HG02970 (cell line): Measurements from ENCODE around the gene USP34.
"Not testable (repeated sequence)": the region's sequence is repeated elsewhere in the genome, so short reads cannot be mapped to it uniquely, and the experiment has no call there.

Source experiments
- ATAC-seq: cut with Tn5 transposase; IDR thresholded peaks from one replicate; pipeline ENCODE4 v1.9.1; 2021; ENCODE audit warnings: mild to moderate bottlenecking, moderate library complexity, moderate number of reproducible peaks; ENCODE audit not compliant: unreplicated experiment, low FRiP score

USP34 gene

GRCh38 chr2:61470965-61471904 lies at the start of gene USP34:
USP34 (minus strand) TSS chr2:61471087; CDS start chr2:61470692, 395 bp downstream.
- peak; percentile 60 for ATAC-seq

DNA sequence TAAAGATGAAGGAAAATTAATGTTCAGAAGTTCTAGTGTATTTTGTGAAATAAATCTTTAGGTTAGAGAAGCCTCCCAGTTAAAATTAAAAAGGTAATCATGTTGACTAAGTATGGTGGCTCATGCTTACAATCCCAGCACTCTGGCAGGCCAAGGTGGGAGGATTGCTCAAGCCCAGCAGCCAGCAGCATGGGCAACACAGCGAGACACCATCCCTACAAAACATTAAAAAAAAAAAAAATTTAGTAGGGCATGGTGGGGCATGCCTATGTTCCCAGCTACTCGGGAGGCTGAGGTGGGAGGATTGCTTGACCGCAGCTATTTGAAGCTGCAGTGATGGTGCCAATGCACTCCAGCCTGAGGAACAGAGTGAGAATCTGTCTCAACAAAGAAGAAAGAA lies 49.4 kb upstream of the USP34 start:
- no peak for ATAC-seq

DNA sequence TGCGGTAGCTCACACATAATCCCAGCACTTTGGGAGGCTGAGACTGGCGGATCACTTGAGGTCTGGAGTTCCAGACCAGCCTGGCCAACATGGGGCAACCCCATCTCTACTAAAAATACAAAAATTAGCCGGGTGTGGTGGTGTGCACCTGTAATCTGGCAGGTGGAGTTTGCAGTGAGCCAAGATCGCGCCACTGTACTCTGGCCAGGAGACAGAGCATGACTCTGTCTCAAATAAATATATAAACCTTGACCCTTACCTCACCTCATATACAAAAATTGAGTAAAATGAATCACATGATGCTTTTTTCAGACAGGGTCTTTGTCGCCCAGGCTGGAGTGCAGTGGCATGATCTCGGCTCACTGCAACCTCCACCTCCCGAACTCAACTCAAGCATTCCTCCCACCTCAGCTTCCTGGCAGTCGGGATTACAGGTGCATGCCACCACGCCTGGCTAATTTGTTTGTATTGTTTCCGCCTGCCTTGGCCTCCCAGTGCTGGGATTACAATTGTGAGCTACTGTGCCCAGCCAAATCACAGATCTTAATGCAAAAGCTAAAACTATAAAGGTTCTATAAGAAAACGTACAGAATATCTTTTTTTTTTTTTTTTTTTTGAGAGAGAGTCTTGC lies 42.0 kb upstream of the USP34 start:
- no peak for ATAC-seq

GRCh38 chr2:61510674-61511671 lies 40.1 kb upstream of the USP34 start:
- ATAC-seq = no peak

DNA sequence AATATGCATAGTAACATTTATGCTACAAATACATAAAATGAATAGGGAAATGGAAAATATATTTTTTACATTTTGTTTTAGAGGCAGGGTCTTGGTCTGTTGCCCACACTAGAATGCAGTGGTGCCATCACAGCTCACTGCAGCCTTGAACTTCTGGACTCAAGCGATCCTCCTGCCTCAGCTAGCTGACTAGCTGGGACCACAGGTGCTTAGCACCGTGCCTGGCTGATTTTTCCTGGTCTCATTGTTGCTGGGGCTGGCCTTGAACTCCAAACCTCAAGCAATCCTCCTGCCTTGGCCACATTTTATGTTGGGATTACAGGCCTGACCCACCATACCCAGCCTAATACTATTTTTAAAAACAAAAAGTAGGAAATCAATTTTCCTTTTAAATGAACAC lies 34.1 kb upstream of the USP34 start:
- ATAC-seq = no peak

DNA sequence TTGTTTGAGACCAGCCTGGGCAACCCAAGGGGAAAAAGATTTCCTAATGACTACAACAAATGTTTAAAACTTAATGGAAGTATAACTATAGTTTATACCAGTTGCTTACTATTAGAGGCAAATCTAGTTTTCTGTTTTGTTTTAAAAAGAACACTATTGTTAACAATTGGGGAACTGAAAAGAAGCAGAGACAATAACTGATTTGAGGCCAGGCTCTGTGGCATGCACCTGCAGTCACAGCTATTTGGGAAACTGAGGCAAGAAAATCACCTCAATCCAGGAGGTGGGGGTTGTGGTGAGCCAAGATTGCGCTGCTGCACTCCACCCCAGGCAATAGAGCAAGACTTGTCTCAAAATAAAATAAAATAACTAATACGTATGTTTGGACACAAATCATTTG lies 28.2 kb upstream of the USP34 start:
- ATAC-seq = no peak

DNA sequence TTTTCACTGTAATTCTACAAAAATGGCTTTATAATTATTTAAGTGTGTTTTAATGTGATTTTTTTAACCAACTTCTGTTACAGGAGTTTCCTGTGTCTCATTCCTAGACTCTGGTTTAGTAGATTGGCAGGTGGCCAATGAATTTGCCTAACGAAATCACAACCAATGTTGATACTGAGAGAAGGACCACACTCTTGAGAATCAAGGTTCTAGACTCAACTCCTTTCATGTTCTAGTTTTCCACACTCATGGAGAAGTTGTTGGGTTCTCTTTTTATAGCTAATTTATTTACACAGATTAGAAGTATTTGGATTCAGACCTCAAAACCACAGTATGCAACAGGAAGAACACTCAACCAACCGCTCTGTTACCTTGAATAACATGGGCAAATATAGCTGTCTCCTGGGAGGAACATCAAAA lies 22.6 kb upstream of the USP34 start:
- no peak for ATAC-seq

GRCh38 chr2:61492476-61492875 lies 21.6 kb upstream of the USP34 start:
- no peak for ATAC-seq

DNA sequence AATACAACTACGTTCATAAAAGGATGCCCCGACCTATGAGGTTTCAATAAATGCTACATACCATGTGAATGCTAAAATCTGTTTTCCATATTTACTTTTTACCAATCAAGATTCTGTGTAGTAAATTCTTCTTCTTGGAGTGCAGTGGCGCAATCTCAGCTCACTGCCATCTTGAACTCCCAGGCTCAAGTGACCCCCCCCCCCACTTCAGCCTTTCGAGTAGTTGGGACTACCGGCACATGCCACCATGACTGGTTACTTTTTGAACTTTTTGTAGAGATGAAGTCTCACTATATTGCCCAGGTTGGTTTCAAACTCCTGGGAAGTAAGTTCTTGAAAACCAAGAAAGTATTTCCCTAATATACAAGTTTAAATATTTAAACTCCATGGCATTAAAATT lies 14.4 kb upstream of the USP34 start:
- ATAC-seq = no peak

- no peak for ATAC-seq
Observed at GRCh38 chr2:61478086-61478485, 7.2 kb upstream of the USP34 start.

GRCh38 chr2:61476929-61477589 lies 6.2 kb upstream of the USP34 start:
- not testable (repeated sequence) for ATAC-seq

DNA sequence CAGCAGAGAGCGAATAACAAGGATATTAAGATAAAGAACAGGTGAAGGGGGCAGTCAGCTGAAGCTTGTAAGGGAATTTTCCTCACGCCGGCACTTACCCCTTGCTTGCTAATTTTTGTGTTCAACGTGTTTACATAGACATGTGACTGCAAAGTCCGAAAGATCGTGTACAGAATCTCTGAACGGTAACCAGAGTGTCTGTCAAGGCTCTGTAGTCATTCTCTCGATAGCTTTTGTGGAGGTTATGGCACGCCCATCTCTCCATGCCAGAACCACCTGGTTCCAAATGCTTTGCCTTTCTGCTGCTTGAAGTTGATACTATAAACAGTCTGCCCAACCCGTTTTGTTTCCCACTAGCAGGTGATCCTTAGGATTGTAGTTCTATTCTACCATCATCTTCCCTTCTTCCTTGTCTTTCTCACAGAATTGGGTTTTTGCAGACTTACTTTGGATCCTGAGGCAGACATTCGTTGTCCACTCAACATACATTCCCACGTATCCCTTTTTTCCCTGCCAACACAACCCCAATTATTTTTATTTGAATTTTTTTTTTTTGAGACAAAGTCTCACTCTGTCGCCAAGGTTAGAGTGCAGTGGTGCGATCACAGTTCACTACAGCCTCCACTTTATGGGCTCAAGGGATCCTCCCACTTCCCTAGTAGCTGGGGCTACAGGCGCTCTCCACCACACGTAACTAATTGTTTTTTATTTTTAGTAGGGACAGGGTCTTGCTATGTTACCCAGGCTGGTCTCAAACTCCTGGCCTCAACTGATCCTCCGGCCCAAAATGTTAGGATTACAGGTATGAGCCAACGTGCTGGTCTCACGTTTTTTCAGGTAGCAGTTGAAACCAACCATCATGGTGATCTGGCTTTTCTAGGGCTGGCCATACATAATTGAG lies 1.3 kb upstream of the USP34 start:
- peak; percentile 7 for ATAC-seq

GRCh38 chr2:61470122-61470951 lies 550 bp downstream of the USP34 start:
- peak; percentile 32 for ATAC-seq

GRCh38 chr2:61469424-61470121 lies 1.3 kb downstream of the USP34 start:
- no peak for ATAC-seq

DNA sequence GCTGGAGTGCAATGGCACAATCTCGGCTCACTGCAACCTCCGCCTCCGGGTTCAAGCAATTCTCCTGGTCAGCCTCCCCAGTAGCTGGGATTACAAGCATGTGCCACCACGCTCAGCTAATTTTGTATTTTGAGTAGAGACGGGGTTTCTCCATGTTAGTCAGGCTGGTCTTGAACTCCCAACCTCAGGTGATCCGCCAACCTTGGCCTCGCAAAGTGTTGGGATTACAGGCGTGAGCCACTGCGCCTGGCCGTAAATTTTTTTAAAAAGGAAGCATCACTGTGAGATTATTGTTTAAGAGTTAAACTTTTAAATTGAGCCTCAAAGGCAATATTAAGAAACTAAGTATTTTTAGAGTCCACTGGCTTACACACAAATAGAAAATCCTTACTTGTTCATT lies 2.7 kb downstream of the USP34 start:
- ATAC-seq = not testable (repeated sequence)

DNA sequence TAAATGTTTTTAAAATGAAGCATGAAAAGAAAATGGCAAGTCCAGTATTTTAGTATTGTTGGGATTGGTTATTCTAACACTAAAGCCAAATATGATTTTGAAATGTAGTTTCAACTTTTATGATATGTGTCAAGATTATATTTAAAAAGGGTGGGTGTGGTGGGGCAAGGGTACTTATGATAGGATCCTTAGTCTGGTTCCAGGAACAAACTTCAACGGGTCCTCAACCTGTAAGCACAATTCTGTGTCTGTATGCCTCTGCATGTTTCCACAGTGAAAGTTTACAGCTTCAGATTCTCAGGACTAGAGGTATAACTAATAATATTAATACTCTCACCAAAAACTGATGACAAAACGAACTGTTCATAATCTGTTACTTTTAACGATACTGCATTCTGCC lies 5.8 kb downstream of the USP34 start:
- no peak for ATAC-seq

DNA sequence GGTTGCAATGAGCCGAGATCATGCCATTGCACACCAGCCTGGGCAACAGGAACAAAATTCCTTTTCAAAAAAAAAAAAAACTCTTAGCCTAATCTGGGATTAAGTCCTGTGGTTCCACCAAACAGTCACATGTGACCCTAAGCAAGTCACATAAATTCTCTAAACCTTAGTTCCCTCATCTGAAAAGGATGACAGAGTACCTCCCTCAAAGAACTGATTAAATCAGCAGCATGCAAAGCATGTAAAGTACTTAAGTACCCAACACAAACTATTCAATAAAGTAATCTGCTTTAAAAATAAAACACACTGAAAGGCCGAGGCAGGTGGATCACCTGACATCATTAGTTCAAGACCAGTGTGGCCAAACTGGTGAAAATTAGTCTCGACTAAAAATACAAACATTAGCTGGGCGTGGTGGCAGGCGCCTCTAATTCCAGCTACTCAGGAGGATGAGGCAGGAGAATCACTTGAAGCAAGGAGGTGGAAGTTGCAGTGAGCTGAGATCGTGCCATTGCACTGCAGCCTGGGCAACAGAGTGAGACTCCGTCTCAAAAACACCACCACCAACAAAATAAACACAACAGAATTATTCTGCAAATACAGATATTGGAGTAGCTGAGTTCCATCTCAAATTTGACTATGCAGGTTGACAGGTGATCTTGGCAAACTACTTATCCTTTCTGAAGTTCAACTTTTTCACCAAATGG lies 7.0 kb downstream of the USP34 start:
- ATAC-seq = no peak
